SU-DHL-6 (cell line): ENCODE measurements around the gene KL.

Source experiments
- H2AFZ ChIP-seq: fragments of 200-600 bp; sonication (generic); 2 replicates; pipeline ENCODE4 v1.6.1; 2014; ENCODE audit warnings: low read depth, mild to moderate bottlenecking, moderate library complexity, mixed read lengths, antibody characterized with exemption, low read length; ENCODE audit not compliant: severe bottlenecking
- H3F3A ChIP-seq: fragments of 200-600 bp; shearing (Covaris generic); 2 replicates; pipeline ENCODE4 v1.6.0; 2016; ENCODE audit warnings: antibody characterized with exemption, mild to moderate bottlenecking; ENCODE audit not compliant: insufficient read depth
- H3K27ac ChIP-seq: fragments of 200-600 bp; sonication (generic); 2 replicates; pipeline ENCODE4 v1.5.1; 2016; ENCODE audit warnings: low read depth, mild to moderate bottlenecking, low read length, moderate library complexity, mixed read lengths
- H3K27me3 ChIP-seq: fragments of 200-600 bp; sonication (generic), shearing (Covaris generic); 2 replicates; pipeline ENCODE4 v1.6.0; 2014; ENCODE audit warnings: mild to moderate bottlenecking, low read length
- H3K36me3 ChIP-seq: fragments of 200-600 bp; sonication (generic); 2 replicates; pipeline ENCODE4 v1.6.1; 2014; ENCODE audit warnings: mild to moderate bottlenecking, low read length, mixed read lengths
- H3K4me2 ChIP-seq: fragments of 300-600, 200-600 bp; shearing (Covaris generic), sonication (generic); 2 replicates; pipeline ENCODE4 v1.6.0; 2014; ENCODE audit warnings: low read length, low read depth, mild to moderate bottlenecking; ENCODE audit not compliant: poor library complexity, severe bottlenecking
- H3K4me3 ChIP-seq: fragments of 200-600 bp; sonication (generic); 2 replicates; pipeline ENCODE4 v1.5.1; 2014; ENCODE audit warnings: antibody characterized with exemption, low read length, mild to moderate bottlenecking, mixed read lengths; ENCODE audit not compliant: insufficient read depth, poor library complexity, severe bottlenecking
- H3K79me2 ChIP-seq: fragments of 200-600 bp; sonication (generic); 2 replicates; pipeline ENCODE4 v1.6.1; 2014; ENCODE audit warnings: mild to moderate bottlenecking, low read length, moderate library complexity; ENCODE audit not compliant: insufficient read depth
- H3K9ac ChIP-seq: fragments of 200-600 bp; sonication (generic); 2 replicates; pipeline ENCODE4 v1.7.0; 2014; ENCODE audit warnings: mild to moderate bottlenecking, low read length
- H3K9me2 ChIP-seq: fragments of 200-600 bp; sonication (generic); replicated peaks from 2 replicates; pipeline ENCODE4 v1.6.1; 2014; ENCODE audit warnings: low read length; ENCODE audit not compliant: insufficient read depth
- H3K9me3 ChIP-seq: fragments of 200-600 bp; sonication (generic); 2 replicates; pipeline ENCODE4 v1.6.1; 2014; ENCODE audit warnings: low read length, mixed read lengths; ENCODE audit not compliant: insufficient read depth
- H4K20me1 ChIP-seq: fragments of 200-600 bp; sonication (generic); 2 replicates; pipeline ENCODE4 v1.6.1; 2014; ENCODE audit warnings: low read depth, mild to moderate bottlenecking, antibody characterized with exemption, low read length, moderate library complexity, mixed read lengths
- EZH2phosphoT487 ChIP-seq: fragments of 200-600 bp; sonication (generic), shearing (Covaris generic); conservative IDR thresholded peaks from 2 replicates; pipeline ENCODE4 v1.6.1; 2018; ENCODE audit warnings: mild to moderate bottlenecking, antibody characterized with exemption, low read length, moderate library complexity, mixed read lengths
- TF ChIP-seq, protein P1 (sequence below): fragments of 200-600 bp; sonication (generic); IDR thresholded peaks from one replicate; pipeline ENCODE4 v1.5.1; 2017; ENCODE audit warnings: antibody characterized with exemption, mild to moderate bottlenecking, low read length, moderate library complexity; ENCODE audit not compliant: insufficient read depth, poor library complexity, severe bottlenecking

The KL gene

GRCh38 chr13:33091415-33091774 is 75.2 kb downstream of the KL start:
- Histone ChIP-seq H3K36me3 (no peaks in the 10 kb centered on the region), H3K4me2 (no peak overlapping the region), H3K4me3 (no peak overlapping the region), H4K20me1 (no peaks in the 10 kb centered on the region), H3K9me3 (no peaks in the 10 kb centered on the region), H3F3A (no peaks in the 10 kb centered on the region), H3K9ac (no peak overlapping the region), H3K79me2 (no peaks in the 10 kb centered on the region), H2AFZ (no peak overlapping the region), H3K27me3 (no peaks in the 10 kb centered on the region), H3K27ac (no peak overlapping the region), H3K9me2 (no peaks in the 10 kb centered on the region)
- TF ChIP-seq, protein P1, sequence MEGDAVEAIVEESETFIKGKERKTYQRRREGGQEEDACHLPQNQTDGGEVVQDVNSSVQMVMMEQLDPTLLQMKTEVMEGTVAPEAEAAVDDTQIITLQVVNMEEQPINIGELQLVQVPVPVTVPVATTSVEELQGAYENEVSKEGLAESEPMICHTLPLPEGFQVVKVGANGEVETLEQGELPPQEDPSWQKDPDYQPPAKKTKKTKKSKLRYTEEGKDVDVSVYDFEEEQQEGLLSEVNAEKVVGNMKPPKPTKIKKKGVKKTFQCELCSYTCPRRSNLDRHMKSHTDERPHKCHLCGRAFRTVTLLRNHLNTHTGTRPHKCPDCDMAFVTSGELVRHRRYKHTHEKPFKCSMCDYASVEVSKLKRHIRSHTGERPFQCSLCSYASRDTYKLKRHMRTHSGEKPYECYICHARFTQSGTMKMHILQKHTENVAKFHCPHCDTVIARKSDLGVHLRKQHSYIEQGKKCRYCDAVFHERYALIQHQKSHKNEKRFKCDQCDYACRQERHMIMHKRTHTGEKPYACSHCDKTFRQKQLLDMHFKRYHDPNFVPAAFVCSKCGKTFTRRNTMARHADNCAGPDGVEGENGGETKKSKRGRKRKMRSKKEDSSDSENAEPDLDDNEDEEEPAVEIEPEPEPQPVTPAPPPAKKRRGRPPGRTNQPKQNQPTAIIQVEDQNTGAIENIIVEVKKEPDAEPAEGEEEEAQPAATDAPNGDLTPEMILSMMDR, result no peak
- TF ChIP-seq EZH2phosphoT487, result no peak

DNA sequence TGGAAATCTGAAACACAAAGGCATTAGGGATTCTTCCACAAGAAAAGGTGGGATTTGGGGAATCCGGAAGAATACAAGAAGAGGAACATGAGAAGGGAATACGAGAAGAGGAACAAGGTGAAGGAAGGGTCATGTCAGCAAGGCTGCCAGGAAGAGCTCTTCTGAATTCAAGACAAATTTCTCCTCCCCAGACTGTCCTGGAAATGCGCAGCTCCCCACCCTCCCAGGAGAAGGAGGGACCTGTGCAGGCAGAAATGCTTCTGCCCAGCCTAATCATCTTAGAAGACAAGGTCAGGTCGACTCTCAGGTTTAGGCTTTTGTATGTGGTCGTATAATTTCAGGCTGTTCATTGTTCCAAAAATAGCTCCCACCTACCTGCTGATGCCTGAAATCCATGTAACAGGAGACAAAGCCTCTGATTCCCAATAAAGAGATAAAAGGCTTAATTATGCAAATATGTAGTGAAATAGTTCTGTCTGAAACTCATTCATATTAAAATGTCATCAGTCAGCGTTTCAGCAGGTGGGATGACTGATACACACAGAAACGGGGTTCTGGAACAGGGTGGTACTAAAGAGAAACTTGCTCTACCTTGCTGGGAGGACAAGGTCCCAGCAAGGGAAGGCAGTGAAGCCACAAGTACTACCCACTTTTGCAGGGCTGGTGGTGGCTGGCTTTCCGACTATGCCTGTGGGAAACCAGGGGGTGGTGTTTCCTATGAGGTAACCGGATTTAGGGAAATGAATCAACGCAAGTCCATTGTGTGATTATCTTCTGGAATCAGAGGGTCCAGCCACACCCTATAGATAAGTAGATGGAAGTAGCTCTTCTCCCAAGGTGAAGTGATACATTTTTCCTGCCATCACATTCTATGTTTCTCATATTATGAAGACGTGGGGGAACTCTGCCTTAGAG is 76.1 kb downstream of the KL start:
- Histone ChIP-seq H3K27me3 (no peaks in the 10 kb centered on the region), H2AFZ (no peak overlapping the region), H3K9me3 (no peaks in the 10 kb centered on the region), H4K20me1 (no peaks in the 10 kb centered on the region), H3K36me3 (no peaks in the 10 kb centered on the region), H3F3A (no peaks in the 10 kb centered on the region), H3K9ac (no peak overlapping the region), H3K27ac (no peak overlapping the region), H3K79me2 (no peaks in the 10 kb centered on the region), H3K4me3 (no peak overlapping the region), H3K4me2 (no peak overlapping the region), H3K9me2 (no peaks in the 10 kb centered on the region)
- TF ChIP-seq, protein P1, result no peak
- no peak for TF ChIP-seq EZH2phosphoT487

DNA sequence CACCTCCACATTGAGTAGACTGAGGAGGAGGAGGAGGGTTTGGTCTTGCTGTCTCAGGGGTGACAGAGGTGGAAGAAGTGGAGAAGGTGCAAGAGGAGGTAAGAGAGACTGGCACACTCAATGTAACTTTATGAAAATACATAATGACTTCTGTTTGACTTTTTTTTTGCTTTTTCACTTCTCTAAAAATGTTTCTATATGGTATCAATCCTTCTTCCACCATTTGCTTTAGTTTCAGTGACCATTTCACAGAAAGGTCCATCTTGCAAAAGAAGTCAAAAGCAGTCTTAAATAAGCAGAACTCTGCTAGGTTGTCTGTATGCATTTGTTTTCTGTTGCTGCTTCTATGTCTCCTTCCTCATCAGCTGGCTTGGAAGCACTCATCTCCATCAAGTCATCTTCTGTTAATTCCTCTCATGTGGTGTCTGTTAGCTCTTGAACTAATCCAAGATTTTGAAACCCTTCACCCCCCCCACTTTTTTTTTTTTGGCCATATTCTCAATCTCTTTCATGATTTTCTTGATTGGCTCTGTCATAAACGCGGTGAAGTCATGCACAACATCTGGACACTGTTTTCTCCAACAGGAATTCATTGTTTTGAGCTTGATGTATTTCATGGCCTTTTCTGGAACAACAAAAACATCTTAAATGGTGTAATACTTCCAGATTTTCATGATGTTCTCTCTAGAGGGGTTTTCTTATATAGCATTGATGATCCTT is 80.8 kb downstream of the KL start:
- H2AFZ ChIP-seq, result no peak overlapping the region
- H3K9me3 ChIP-seq, result no peaks in the 10 kb centered on the region
- no peak overlapping the region for H3K4me3 ChIP-seq
- H3F3A ChIP-seq, result no peaks in the 10 kb centered on the region
- no peak overlapping the region for H3K4me2 ChIP-seq
- H3K27me3 ChIP-seq, result no peaks in the 10 kb centered on the region
- H3K79me2 ChIP-seq, result no peaks in the 10 kb centered on the region
- H3K27ac ChIP-seq, result no peak overlapping the region
- H4K20me1 ChIP-seq, result no peaks in the 10 kb centered on the region
- no peaks in the 10 kb centered on the region for H3K9me2 ChIP-seq
- TF ChIP-seq, protein P1, result no peak
- no peak for TF ChIP-seq EZH2phosphoT487
- H3K36me3 ChIP-seq, result no peaks in the 10 kb centered on the region
- H3K9ac ChIP-seq, result no peak overlapping the region
